HepG2 (cell line): ENCODE results near the gene NDE1. TPM values are rescaled to one million over a fixed set of nuclear protein-coding genes. Genes with fewer than 3 reads are reported as not detected.

Experiments used
- ATAC-seq: fragments of 200-7000 bp; cut with Tn5 transposase; 3 replicates; pipeline ENCODE4 v1.9.1; 2020; ENCODE audit warnings: mild to moderate bottlenecking, moderate library complexity
- BruUV-seq: library from RNA; stranded (reverse); fragments of 400-500 nt; replicated peaks from 2 replicates; lab custom pipeline; 2021; lab: Mats Ljungman, UMichigan
- CTCF ChIA-PET: fragments of 300-600 bp; formaldehyde crosslinking; extraction: SDS; loops from one replicate; lab custom pipeline; 2021; ENCODE audit warnings: low total read pairs, inconsistent platforms, low intra/inter-chr PET ratio; lab: Yijun Ruan, JAX
- POLR2A ChIA-PET: fragments of 350-600 bp; sonication (Branson Sonifier 250); formaldehyde crosslinking; loops from one replicate; lab custom pipeline; 2020; ENCODE audit warnings: antibody characterized with exemption, inconsistent platforms; lab: Yijun Ruan, JAX
- DNase-seq: peaks from one replicate; pipeline ENCODE4 v3.0.0-alpha.2; 2015; ENCODE audit warnings: low spot score
- FAIRE-seq: peaks from 3 replicates; lab custom pipeline; 2011; peaks lifted over from hg19 to GRCh38; lab: Jason Lieb, UNC
- H2AFZ ChIP-seq: one replicate; pipeline ENCODE4 v1.6.1; 2011; ENCODE audit warnings: low read length, inconsistent platforms
- H3K27ac ChIP-seq: fragments of 300-600 bp; 3 replicates; pipeline ENCODE4 v1.8.0; 2011; ENCODE audit warnings: mixed run types, mild to moderate bottlenecking, mixed read lengths, low read length, inconsistent platforms; ENCODE audit not compliant: insufficient read depth; ENCODE audit errors: extremely low read length
- H3K27me3 ChIP-seq, 2 experiments: fragments of 200-600 bp in 1 of 2; 2 replicates in 1 of 2; 3 replicates in 1 of 2; pipeline versions ENCODE4 v1.6.0 to v1.8.0; 2011; ENCODE audit warnings: low read length in 2 of 2, mild to moderate bottlenecking in 2 of 2, moderate library complexity in 2 of 2, inconsistent platforms in 1 of 2; ENCODE audit not compliant: insufficient read depth in 2 of 2, control insufficient read depth in 1 of 2
- H3K36me3 ChIP-seq, 2 experiments: fragments of 200-600 bp in 1 of 2; replicated peaks in 1 of 2; 2 replicates in 1 of 2; 3 replicates in 1 of 2; pipeline versions ENCODE4 v1.5.1 to v1.8.0; 2011; ENCODE audit warnings: low read length in 2 of 2, inconsistent platforms in 1 of 2; ENCODE audit not compliant: insufficient read depth in 2 of 2, control insufficient read depth in 1 of 2
- H3K4me1 ChIP-seq: 2 replicates; pipeline ENCODE4 v1.5.1; 2012; ENCODE audit warnings: low read length, inconsistent platforms; ENCODE audit not compliant: insufficient read depth
- H3K4me2 ChIP-seq: 2 replicates; pipeline ENCODE4 v1.6.0; 2011; ENCODE audit warnings: low read depth, low read length, inconsistent platforms
- H3K4me3 ChIP-seq, 3 experiments: fragments of 200-600 bp in 1 of 3; sonication (generic), shearing (Covaris generic) in 1 of 3; replicated peaks in 1 of 3; 2 replicates each; pipeline ENCODE4 v1.5.1; 2011 to 2016; ENCODE audit warnings: low read length in 3 of 3, inconsistent platforms in 2 of 3, low read depth in 2 of 3, mild to moderate bottlenecking in 2 of 3, control low read depth in 1 of 3, mixed read lengths in 1 of 3; ENCODE audit not compliant: insufficient read depth in 1 of 3
- H3K79me2 ChIP-seq: one replicate; pipeline ENCODE4 v1.6.1; 2011; ENCODE audit warnings: low read length, inconsistent platforms; ENCODE audit not compliant: insufficient read depth
- H3K9ac ChIP-seq: 2 replicates; pipeline ENCODE4 v1.6.0; 2011; ENCODE audit warnings: mild to moderate bottlenecking, low read depth, low read length, inconsistent platforms; ENCODE audit not compliant: insufficient read depth
- H3K9me3 ChIP-seq: 2 replicates; pipeline ENCODE4 v1.5.1; 2012; ENCODE audit warnings: mild to moderate bottlenecking, low read length
- H4K20me1 ChIP-seq: 2 replicates; pipeline ENCODE4 v1.6.0; 2011; ENCODE audit warnings: inconsistent platforms, mild to moderate bottlenecking, low read length, moderate library complexity; ENCODE audit not compliant: insufficient read depth
- ADNP ChIP-seq: sonication (generic); formaldehyde crosslinking; IDR thresholded peaks from 2 replicates; pipeline ENCODE4 v1.4.0; 2020; ENCODE audit warnings: missing genetic modification reagents
- CBFB ChIP-seq: sonication (generic); formaldehyde crosslinking; IDR thresholded peaks from 2 replicates; pipeline ENCODE4 v1.4.0; 2020; ENCODE audit warnings: missing genetic modification reagents
- CREM ChIP-seq, 2 experiments: sonication (generic) in 1 of 2; formaldehyde crosslinking in 1 of 2; IDR thresholded peaks; 2 replicates each; pipeline versions ENCODE4 v1.4.0 to v1.6.1; 2016 to 2020; ENCODE audit warnings: antibody characterized with exemption in 1 of 2, mild to moderate bottlenecking in 1 of 2, missing genetic modification reagents in 1 of 2
- HES4 ChIP-seq: sonication (generic); formaldehyde crosslinking; IDR thresholded peaks from 2 replicates; pipeline ENCODE4 v1.9.0; 2021; ENCODE audit warnings: mild to moderate bottlenecking, missing genetic modification reagents, borderline replicate concordance
- HNF4A ChIP-seq: sonication (generic); formaldehyde crosslinking; IDR thresholded peaks from 2 replicates; pipeline ENCODE4 v1.4.0; 2020; ENCODE audit warnings: missing genetic modification reagents
- MAFF ChIP-seq: IDR thresholded peaks from 2 replicates; pipeline ENCODE4 v1.6.1; 2011; ENCODE audit warnings: low read depth, low read length, improper control_type of control experiment
- MNT ChIP-seq: fragments of 450-650 bp; IDR thresholded peaks from 2 replicates; pipeline ENCODE4 v1.6.1; 2016
- MTF2 ChIP-seq: sonication (generic); formaldehyde crosslinking; IDR thresholded peaks from 2 replicates; pipeline ENCODE4 v1.5.0; 2020; ENCODE audit warnings: missing genetic modification reagents, borderline replicate concordance
- NKX3-1 ChIP-seq: sonication (generic); formaldehyde crosslinking; IDR thresholded peaks from 2 replicates; pipeline ENCODE4 v1.5.0; 2020; ENCODE audit warnings: missing genetic modification reagents
- NR2C2 ChIP-seq: sonication (generic); formaldehyde crosslinking; IDR thresholded peaks from 2 replicates; pipeline ENCODE4 v1.4.0; 2020; ENCODE audit warnings: missing genetic modification reagents, mild to moderate bottlenecking, moderate library complexity, borderline replicate concordance
- PHF21A ChIP-seq: sonication (generic); formaldehyde crosslinking; IDR thresholded peaks from 2 replicates; pipeline ENCODE4 v1.5.0; 2020; ENCODE audit warnings: mild to moderate bottlenecking, missing genetic modification reagents
- REST ChIP-seq, 2 experiments: IDR thresholded peaks; 2 replicates each; pipeline ENCODE4 v1.6.1; 2011 to 2012; ENCODE audit warnings: low read length in 2 of 2, borderline replicate concordance in 1 of 2, low read depth in 1 of 2, mild to moderate bottlenecking in 1 of 2, moderate library complexity in 1 of 2
- SALL2 ChIP-seq: sonication (generic); formaldehyde crosslinking; IDR thresholded peaks from 2 replicates; pipeline ENCODE4 v1.8.1; 2023; ENCODE audit warnings: mild to moderate bottlenecking, missing genetic modification reagents, inconsistent platforms
- ZBTB21 ChIP-seq: sonication (generic); formaldehyde crosslinking; IDR thresholded peaks from 2 replicates; pipeline ENCODE4 v1.4.0; 2020; ENCODE audit warnings: missing genetic modification reagents
- ZBTB43 ChIP-seq: sonication (generic); formaldehyde crosslinking; conservative IDR thresholded peaks from 2 replicates; pipeline ENCODE4 v1.4.0; 2020; ENCODE audit warnings: missing genetic modification reagents
- ZIK1 ChIP-seq: sonication (generic); formaldehyde crosslinking; IDR thresholded peaks from 2 replicates; pipeline ENCODE4 v1.5.0; 2020; ENCODE audit warnings: mild to moderate bottlenecking, low read depth, missing genetic modification reagents, borderline replicate concordance
- ZNF18 ChIP-seq: sonication (generic); formaldehyde crosslinking; IDR thresholded peaks from 2 replicates; pipeline ENCODE4 v1.8.0; 2022; ENCODE audit warnings: mild to moderate bottlenecking, missing genetic modification reagents; ENCODE audit not compliant: insufficient replicate concordance
- ZNF460 ChIP-seq: sonication (generic); formaldehyde crosslinking; IDR thresholded peaks from 2 replicates; pipeline ENCODE4 v1.5.1; 2020; ENCODE audit warnings: missing genetic modification reagents, mild to moderate bottlenecking, borderline replicate concordance
- WGBS: methylation state at CpG from one replicate; pipeline ENCODE4 v1.1.6; 2017; ENCODE audit warnings: low lambda C conversion rate; 5-methylcytosine and 5-hydroxymethylcytosine counted together
- in situ Hi-C: cut with HindIII; loops from 2 replicates; pipeline ENCODE4 v1.10.0; 2017; ENCODE audit warnings: low pct_unique_long_range_greater_than_20kb; ENCODE audit not compliant: extremely low pct_ligation_motif_present
- intact Hi-C: fragments of 100-400 bp; cut with micrococcal nuclease; formaldehyde crosslinking; loops from one replicate; pipeline ENCODE4 v1.10.0; 2022; ENCODE audit not compliant: unreplicated experiment
- polyA plus RNA-seq, 8 experiments: library from polyadenylated mRNA; depleted of rRNA in 3 of 8; stranded (reverse) in 7 of 8; unstranded in 1 of 8; fragments of >200 nt; fragmentation: Illumina TruSeq in 4 of 8; extraction: Trizol in 4 of 8; gene quantifications; 2 replicates each; pipeline versions ENCODE4 v1.2.1 to v1.2.3, GENCODE V29; 2011 to 2016; ENCODE audit warnings: low read depth in 4 of 8, missing spikeins in 1 of 8, mixed read lengths in 1 of 8; ENCODE audit not compliant: insufficient read depth in 1 of 8
- total RNA-seq, 5 experiments: library from RNA; depleted of rRNA; stranded (reverse); fragments of >200 nt; fragmentation: Illumina TruSeq; extraction: Trizol; gene quantifications; 2 replicates each; pipeline ENCODE4 v1.2.3, GENCODE V29; 2016; ENCODE audit warnings: low read depth in 1 of 5

Gene NDE1
- total and polyA plus RNA-seq, 2 of the 13 experiments (the other 11 are each of a cell fraction or from before 2014, with no cell fraction given) = 40.9 to 72.5 TPM

- Histone ChIP-seq H3K4me2 (no peak overlapping the region), H3K4me1 (no peaks in the 10 kb centered on the region), H3K27me3 (peaks cover 0 to 21% of the 10 kb centered on the region in 2 experiments; a peak in 4 of 5 replicates), H2AFZ (no peak overlapping the region), H4K20me1 (no peaks in the 10 kb centered on the region), H3K4me3 (no peak overlapping the region), H3K9me3 (no peaks in the 10 kb centered on the region), H3K27ac (no peak overlapping the region), H3K79me2 (no peaks in the 10 kb centered on the region), H3K36me3 (no peaks in the 10 kb centered on the region), H3K9ac (no peak overlapping the region)
- intact Hi-C loops = loop anchor here (5.0 kb wide), 1 partner anchor 418 kb away; no protein-coding TSS in a partner anchor
- FAIRE-seq (no peak), DNase-seq (no peak), ATAC-seq (no peak)
- CTCF ChIA-PET = no interaction called here
- no TSS peak for BruUV-seq
- 22% methylated on average over 8 of the region's 8 CpGs for WGBS
- in situ Hi-C loops = no loop called here
- POLR2A ChIA-PET = no interaction called here
- TF ChIP-seq CREM (IDR thresholded peaks at IDR 0.05) (no peak), CREM (CRISPR knock-in tag; IDR thresholded peaks at IDR 0.05) (no peak), MNT (no peak), ZIK1 (CRISPR knock-in tag) (no peak), ZBTB43 (no peak), HNF4A (CRISPR knock-in tag) (no peak), SALL2 (CRISPR knock-in tag) (no peak), NKX3-1 (CRISPR knock-in tag) (no peak), CBFB (CRISPR knock-in tag) (no peak), PHF21A (CRISPR knock-in tag) (no peak), HES4 (CRISPR knock-in tag) (no peak), ADNP (CRISPR knock-in tag) (no peak), NR2C2 (CRISPR knock-in tag) (no peak), MAFF (no peak), ZNF18 (no peak), ZBTB21 (CRISPR knock-in tag) (no peak), ZNF460 (CRISPR knock-in tag) (no peak), MTF2 (no peak), REST (IDR thresholded peaks at IDR 0.05; ENCODE audit: borderline replicate concordance in 1 of 2, low read depth in 1 of 2, low read length in 2 of 2) (no peak)
Measured at GRCh38 chr16:15769239-15769638, 119.2 kb downstream of the NDE1 start.
